Ureter (tissue), 1 donor: ENCODE measurements around the gene ZNF354C. TPM values are rescaled to one million over a fixed set of nuclear protein-coding genes. Genes with fewer than 3 reads are reported as not detected.

Experiments
- DNase-seq: peaks from one replicate; pipeline ENCODE4 v3.0.0-alpha.2; 2020; ENCODE audit warnings: low spot score
- total RNA-seq: library from RNA; stranded (reverse); gene quantifications from one replicate; pipeline ENCODE4 v1.2.4, GENCODE V29; 2023
- donor health status: DM: yes; HTN: yes; CAD: no.

ZNF354C gene
- total RNA-seq, 1 donor from 2014 or later = 5.7 TPM

GRCh38 chr5:179113945-179114641 is 53.9 kb downstream of the ZNF354C start:
- peak; percentile 8 for DNase-seq

GRCh38 chr5:179114756-179115155 is 54.6 kb downstream of the ZNF354C start:
- no peak for DNase-seq

DNA sequence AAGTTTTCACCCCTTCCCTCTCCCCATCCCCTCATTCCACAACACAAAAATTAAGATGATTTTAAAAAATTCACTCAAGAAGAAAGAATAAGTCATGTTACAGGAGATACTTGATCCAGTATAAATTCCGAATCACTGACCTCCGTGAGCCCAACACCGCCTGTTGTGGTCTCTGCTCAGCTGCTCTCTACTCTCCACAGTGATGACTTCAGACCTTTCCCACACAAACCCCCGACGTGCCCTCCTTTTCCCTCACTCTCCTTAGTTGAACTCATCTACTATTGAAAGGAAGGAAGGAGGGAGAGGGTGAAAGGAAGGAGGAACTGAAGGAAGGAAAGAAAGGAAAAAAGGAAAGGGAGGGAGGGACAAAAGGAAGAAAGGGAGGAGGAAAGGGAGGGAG is 55.1 kb downstream of the ZNF354C start:
- peak; percentile 26 for DNase-seq

- DNase-seq = no peak
Measured at GRCh38 chr5:179115845-179116524, 55.8 kb downstream of the ZNF354C start.

DNA sequence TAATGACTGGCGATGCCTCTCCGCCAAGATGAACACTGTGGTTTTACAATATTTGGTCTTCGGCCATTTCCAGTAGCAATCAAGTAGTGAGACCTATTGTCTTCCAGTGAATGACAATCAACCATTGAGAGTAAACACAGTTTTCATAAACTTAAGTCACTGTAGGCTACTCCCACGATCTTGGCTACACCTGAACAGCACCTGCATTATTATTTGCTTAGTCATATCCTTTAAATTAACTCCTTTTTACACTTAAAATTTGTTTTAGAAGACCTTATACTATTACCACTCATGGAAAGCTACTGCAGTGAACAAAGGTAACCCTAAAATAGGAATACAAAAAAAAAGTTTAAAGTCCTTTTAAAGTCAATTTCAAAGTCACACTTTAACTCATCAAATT is 58.2 kb downstream of the ZNF354C start:
- DNase-seq = no peak

DNA sequence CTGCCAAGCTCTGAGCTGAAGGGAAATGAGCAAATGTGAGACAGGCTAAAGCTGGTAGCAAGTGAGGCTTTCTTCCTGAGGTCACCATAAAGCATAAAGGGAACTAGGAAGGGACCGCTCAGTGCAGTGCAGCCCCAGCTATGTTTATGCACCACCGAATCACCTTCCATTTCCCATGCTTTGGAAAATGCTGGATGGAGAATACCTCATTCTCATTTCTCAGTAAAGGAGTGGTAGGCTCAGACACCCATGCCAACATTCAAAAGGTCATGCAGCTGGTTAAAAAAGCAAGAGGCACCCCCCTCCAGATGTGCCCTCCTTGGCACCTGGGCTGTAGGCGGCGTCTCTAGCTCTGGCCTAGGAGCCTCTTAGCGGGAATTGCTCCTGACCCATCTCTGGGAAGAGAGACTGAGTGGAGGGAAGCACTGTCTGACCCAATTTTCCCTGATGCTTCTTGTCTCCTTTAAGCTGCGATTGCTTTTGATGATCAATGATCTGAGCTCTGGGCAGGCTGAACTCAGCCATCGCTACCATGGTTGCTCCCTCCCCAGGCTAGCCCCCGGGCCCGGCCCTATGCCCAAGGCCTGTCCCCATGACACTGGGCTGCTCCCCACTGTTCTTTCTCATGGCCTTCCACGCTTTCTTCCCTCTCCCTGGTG is 58.7 kb downstream of the ZNF354C start:
- DNase-seq = peak; percentile 12

DNA sequence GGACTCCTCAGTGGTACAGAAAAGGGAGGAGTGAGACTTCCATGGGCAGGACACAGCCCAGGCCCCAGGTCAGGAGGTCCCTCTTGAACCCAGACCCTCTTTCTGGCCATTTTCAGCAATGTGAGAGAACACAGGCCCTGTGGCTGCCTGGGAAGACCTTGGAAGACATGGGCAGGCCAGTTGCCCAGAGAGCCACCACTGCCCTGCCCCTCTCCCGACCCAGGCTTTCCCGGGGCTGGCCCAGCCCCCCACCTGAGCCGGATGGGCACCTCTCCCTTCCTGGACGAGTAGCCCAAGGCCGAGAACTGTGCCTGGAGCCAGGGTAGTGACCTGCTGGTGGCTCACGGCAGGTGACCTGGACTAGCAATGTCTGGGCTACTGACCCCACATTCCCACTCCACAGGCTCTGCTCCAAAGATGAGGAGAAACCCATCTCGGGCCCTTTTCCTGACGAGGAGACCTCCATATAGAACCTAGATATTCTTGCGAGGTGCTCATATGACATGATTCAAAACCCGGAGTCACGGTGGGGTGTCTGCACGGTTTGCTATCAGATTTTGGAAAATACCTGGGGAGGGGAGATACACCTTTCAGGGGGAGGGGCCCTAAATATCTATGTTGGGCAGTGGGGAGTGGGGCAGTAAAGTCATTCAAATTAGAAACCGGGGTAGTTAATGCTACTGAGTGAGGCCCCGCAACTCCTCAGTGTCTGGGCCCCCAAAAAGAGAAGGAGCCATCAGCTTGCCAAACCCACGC is 59.4 kb downstream of the ZNF354C start:
- peak; percentile 35 for DNase-seq

DNA sequence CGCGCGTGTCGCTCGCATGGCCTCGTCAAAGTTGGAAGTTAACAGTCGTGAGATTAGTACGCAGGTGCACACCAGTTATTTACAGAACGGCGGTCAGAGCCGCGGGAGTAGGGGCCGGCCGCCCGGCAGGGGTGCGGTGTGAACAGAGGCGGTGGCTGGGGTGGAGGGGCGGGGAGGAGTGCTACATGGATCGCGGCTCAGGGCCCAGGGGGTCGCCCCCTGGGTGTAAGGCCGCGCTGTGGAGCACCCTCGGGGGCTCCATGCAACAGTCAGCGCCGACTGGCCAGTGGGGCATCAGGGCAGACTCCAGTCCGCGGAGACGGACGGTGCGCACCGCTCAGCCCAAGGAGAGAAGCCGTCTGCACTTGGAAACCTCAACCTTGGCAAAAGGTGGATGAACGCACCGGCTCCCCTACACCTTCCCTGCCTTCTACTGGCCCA is 60.3 kb downstream of the ZNF354C start:
- peak; percentile 34 for DNase-seq

GRCh38 chr5:179120951-179121666 is 60.9 kb downstream of the ZNF354C start:
- DNase-seq = peak; percentile 14

DNA sequence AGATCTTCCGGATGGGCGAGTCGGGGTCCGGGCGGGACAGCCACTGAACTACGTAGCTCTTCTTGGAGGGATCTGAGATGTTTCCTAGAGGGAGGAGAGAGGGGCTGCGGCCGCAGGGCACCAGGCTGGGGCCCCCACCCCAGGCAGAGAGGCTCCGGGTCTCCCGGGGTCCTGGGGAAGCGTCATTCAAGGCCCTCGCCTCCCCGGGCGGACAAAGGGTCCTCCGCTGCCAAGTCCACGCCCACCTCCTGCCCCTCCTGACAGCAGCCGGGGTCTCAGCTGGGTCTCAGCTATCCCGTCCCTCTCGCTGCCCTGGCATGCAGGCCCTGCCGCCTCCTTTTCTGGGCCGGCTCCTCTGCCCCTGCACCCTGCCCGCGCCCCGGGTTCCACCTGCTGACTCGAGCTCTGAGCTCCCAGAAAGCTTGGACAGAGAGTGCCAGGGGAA is 61.5 kb downstream of the ZNF354C start:
- peak; percentile 34 for DNase-seq

DNA sequence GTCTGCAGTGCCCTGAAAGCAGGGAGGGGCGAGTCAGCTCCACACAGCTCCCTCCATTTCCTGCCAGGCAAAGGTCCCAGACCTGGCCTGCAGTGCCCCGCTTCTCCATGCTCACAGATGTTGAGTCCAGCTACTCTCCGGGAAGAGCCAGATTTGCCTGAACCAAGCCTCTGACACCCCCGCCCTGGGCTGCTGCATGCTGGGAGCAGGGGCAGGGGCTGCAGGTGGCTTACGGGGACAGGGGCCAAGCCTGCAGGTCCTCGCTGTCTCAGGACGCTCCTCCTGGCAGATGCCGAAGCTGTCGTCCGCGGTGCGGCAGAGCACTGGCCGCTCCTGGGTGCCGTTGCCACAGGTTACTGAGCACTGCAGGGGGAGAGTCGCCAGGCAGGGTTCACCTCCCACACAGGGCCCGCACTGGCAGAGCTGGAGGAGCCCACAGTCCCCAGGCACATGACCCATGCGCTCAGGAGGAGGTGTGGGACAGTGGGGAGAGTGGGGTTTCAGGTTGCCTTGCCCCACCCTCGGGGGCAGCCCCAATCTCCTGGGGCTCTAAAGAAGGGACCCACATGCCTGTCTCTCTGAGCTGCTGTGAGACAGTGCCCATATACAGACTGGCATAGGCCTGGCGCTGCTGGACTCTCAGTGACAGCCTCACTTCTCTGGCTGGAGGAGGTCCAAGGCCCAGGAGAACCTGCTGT is 62.4 kb downstream of the ZNF354C start:
- peak; percentile 25 for DNase-seq

- peak; percentile 31 for DNase-seq
Measured at GRCh38 chr5:179123109-179123426, 62.9 kb downstream of the ZNF354C start.

GRCh38 chr5:179123491-179124272 is 63.5 kb downstream of the ZNF354C start:
- DNase-seq = peak; percentile 36

- no peak for DNase-seq
Measured at GRCh38 chr5:179124273-179124852, 64.2 kb downstream of the ZNF354C start.

DNA sequence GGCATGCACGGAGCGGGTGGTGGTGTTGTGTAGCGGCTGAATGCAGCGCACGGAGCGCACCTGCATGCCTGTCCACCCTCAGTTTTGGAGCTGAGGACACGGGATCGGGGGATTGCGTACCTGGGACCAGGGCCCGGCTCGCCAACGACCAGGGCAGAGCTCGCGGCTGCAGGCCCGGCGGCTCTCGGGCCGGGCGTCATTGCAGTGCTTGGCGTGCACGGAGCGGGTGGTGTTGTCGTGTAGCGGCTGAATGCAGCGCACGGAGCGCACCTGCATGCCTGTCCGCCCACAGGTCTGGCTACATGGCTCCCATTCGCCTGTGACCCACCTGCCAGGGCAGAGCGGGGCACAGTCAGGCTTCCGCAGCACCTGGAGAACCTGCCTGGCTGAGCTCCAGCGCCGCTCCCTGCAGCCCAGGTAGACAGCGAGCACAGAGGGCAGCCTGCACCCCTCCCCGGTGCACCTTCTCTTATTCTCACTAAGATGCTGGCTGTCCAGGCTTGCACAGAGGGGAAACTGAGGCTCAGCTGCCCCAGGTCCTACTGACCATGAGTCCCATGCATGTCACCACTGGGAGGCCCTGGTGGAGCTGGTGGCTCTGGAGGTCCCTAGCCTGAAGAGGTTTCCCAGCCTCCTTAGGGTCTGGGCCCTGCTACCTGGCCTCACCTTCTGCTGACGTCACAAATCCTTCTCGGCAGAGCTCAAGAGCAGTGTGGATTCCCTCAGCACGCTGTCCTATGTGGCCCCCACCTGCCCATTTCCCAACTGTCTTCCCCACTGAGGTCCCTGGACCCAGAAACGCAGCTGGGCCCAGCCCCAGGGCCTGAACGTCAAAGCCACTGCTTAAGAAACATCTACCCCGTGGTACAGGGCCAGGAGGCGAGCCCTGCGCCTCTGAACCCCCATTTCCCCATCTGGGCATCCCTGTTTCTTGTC is 64.9 kb downstream of the ZNF354C start:
- peak; percentile 38 for DNase-seq

GRCh38 chr5:179125789-179126505 is 65.8 kb downstream of the ZNF354C start:
- peak; percentile 42 for DNase-seq

DNA sequence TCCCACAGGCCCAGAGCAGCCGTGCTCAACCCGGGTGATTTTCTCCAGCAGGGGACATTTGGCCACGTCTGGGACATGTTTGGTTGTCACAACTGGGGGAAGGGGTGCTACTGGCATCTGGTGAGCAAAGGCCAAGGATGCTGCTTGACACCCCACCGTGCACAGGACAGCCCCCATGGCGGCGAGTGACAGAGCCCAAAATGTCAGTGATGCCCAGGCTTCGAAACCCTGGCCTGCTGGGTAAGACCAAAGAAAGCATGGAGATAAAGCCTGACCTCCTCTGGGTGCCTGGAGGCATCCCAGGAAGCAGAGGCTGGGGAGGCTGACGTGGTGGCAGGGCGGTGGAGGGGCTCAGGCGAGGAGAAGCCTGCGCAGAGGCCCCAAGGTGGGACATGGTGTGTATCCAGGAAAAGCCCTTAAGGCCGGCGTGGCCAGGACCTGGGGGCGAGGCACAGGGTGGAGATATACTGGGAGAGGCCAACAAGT is 66.4 kb downstream of the ZNF354C start:
- DNase-seq = peak; percentile 10
